ENCODE data around the gene ACTRT2.

ACTRT2 gene

GRCh38 chr1:2990376-2991115 lies 30.7 kb upstream of the ACTRT2 start:
- Mint-ChIP-seq H3K36me3 (no peaks in the 10 kb centered on the region), H3K4me1 (ENCODE audit: low read depth) (no peaks in the 10 kb centered on the region), H3K27ac (no peak overlapping the region), H3K4me3 (no peak overlapping the region), H3K9me3 (ENCODE audit: low read depth) (peaks cover 12% of the 10 kb centered on the region), H3K27me3 (no peaks in the 10 kb centered on the region)

GRCh38 chr1:2991753-2992495 lies 29.3 kb upstream of the ACTRT2 start:
- Mint-ChIP-seq H3K9me3 (ENCODE audit: low read depth) (peaks cover 20% of the 10 kb centered on the region), H3K27me3 (peaks cover 3% of the 10 kb centered on the region), H3K36me3 (no peaks in the 10 kb centered on the region), H3K27ac (no peak overlapping the region), H3K4me3 (no peak overlapping the region), H3K4me1 (ENCODE audit: low read depth) (no peaks in the 10 kb centered on the region)

GRCh38 chr1:2998503-2999100 lies 22.7 kb upstream of the ACTRT2 start:
- peaks cover 3% of the 10 kb centered on the region for H3K27me3 Mint-ChIP-seq
- H3K36me3 Mint-ChIP-seq = no peaks in the 10 kb centered on the region
- H3K4me1 Mint-ChIP-seq (ENCODE audit: low read depth) = no peaks in the 10 kb centered on the region
- H3K4me3 Mint-ChIP-seq = no peak overlapping the region
- no peak overlapping the region for H3K27ac Mint-ChIP-seq
- H3K9me3 Mint-ChIP-seq (ENCODE audit: low read depth) = peaks cover 16% of the 10 kb centered on the region

GRCh38 chr1:2999138-2999537 lies 22.1 kb upstream of the ACTRT2 start:
- H3K4me3 Mint-ChIP-seq = no peak overlapping the region
- H3K27ac Mint-ChIP-seq = no peak overlapping the region
- peaks cover 3% of the 10 kb centered on the region for H3K27me3 Mint-ChIP-seq
- H3K36me3 Mint-ChIP-seq = no peaks in the 10 kb centered on the region
- H3K4me1 Mint-ChIP-seq (ENCODE audit: low read depth) = no peaks in the 10 kb centered on the region
- peaks cover 13% of the 10 kb centered on the region for H3K9me3 Mint-ChIP-seq (ENCODE audit: low read depth)

GRCh38 chr1:2999571-2999970 lies 21.7 kb upstream of the ACTRT2 start:
- peaks cover 3% of the 10 kb centered on the region for H3K27me3 Mint-ChIP-seq
- no peak overlapping the region for H3K27ac Mint-ChIP-seq
- no peak overlapping the region for H3K4me3 Mint-ChIP-seq

GRCh38 chr1:3000214-3000613 lies 21.1 kb upstream of the ACTRT2 start:
- Mint-ChIP-seq H3K9me3 (ENCODE audit: low read depth) (peaks cover 9% of the 10 kb centered on the region), H3K4me1 (ENCODE audit: low read depth) (no peaks in the 10 kb centered on the region), H3K4me3 (no peak overlapping the region), H3K36me3 (no peaks in the 10 kb centered on the region), H3K27me3 (peaks cover 4% of the 10 kb centered on the region), H3K27ac (no peak overlapping the region)

More at GRCh38 chr1:2999571-2999970, 21.7 kb upstream of the ACTRT2 start:
- Mint-ChIP-seq H3K9me3 (ENCODE audit: low read depth) (peaks cover 9% of the 10 kb centered on the region), H3K4me1 (ENCODE audit: low read depth) (no peaks in the 10 kb centered on the region), H3K36me3 (no peaks in the 10 kb centered on the region)

GRCh38 chr1:3000671-3001470 lies 20.4 kb upstream of the ACTRT2 start:
- Mint-ChIP-seq H3K36me3 (no peaks in the 10 kb centered on the region), H3K27me3 (peaks cover 5% of the 10 kb centered on the region), H3K4me3 (no peak overlapping the region), H3K27ac (no peak overlapping the region), H3K9me3 (ENCODE audit: low read depth) (peaks cover 5% of the 10 kb centered on the region), H3K4me1 (ENCODE audit: low read depth) (no peaks in the 10 kb centered on the region)

GRCh38 chr1:3001471-3002348 lies 19.6 kb upstream of the ACTRT2 start:
- Mint-ChIP-seq H3K4me3 (no peak overlapping the region), H3K9me3 (ENCODE audit: low read depth) (peaks cover 3% of the 10 kb centered on the region), H3K27me3 (peaks cover 2% of the 10 kb centered on the region), H3K27ac (no peak overlapping the region), H3K4me1 (ENCODE audit: low read depth) (no peaks in the 10 kb centered on the region), H3K36me3 (no peaks in the 10 kb centered on the region)

- peaks cover 7% of the 10 kb centered on the region for H3K9me3 Mint-ChIP-seq (ENCODE audit: low read depth)
- no peaks in the 10 kb centered on the region for H3K4me1 Mint-ChIP-seq (ENCODE audit: low read depth)
- H3K36me3 Mint-ChIP-seq = no peaks in the 10 kb centered on the region
- H3K4me3 Mint-ChIP-seq = no peak overlapping the region
- no peak overlapping the region for H3K27ac Mint-ChIP-seq
- peaks cover 2% of the 10 kb centered on the region for H3K27me3 Mint-ChIP-seq
Observed at GRCh38 chr1:3002349-3003038, 18.8 kb upstream of the ACTRT2 start.

- Mint-ChIP-seq H3K36me3 (no peaks in the 10 kb centered on the region), H3K4me1 (ENCODE audit: low read depth) (no peaks in the 10 kb centered on the region), H3K4me3 (no peak overlapping the region), H3K27me3 (peaks cover 2% of the 10 kb centered on the region), H3K27ac (no peak overlapping the region), H3K9me3 (ENCODE audit: low read depth) (peaks cover 7% of the 10 kb centered on the region)
Observed at GRCh38 chr1:3003039-3003940, 18.0 kb upstream of the ACTRT2 start.

GRCh38 chr1:3003941-3004270 lies 17.4 kb upstream of the ACTRT2 start:
- H3K36me3 Mint-ChIP-seq = peaks cover 2% of the 10 kb centered on the region
- no peaks in the 10 kb centered on the region for H3K4me1 Mint-ChIP-seq (ENCODE audit: low read depth)
- peaks cover 2% of the 10 kb centered on the region for H3K27me3 Mint-ChIP-seq
- no peak overlapping the region for H3K4me3 Mint-ChIP-seq
- peaks cover 7% of the 10 kb centered on the region for H3K9me3 Mint-ChIP-seq (ENCODE audit: low read depth)
- no peak overlapping the region for H3K27ac Mint-ChIP-seq

GRCh38 chr1:3004285-3005205 lies 16.7 kb upstream of the ACTRT2 start:
- no peaks in the 10 kb centered on the region for H3K4me1 Mint-ChIP-seq (ENCODE audit: low read depth)
- peaks cover 2% of the 10 kb centered on the region for H3K27me3 Mint-ChIP-seq
- no peak overlapping the region for H3K4me3 Mint-ChIP-seq
- peaks cover 7% of the 10 kb centered on the region for H3K9me3 Mint-ChIP-seq (ENCODE audit: low read depth)
- H3K36me3 Mint-ChIP-seq = peaks cover 2% of the 10 kb centered on the region
- H3K27ac Mint-ChIP-seq = no peak overlapping the region

Data from activated naive CD8-positive, alpha-beta T cell (primary cell).